Glomerular endothelial cell (primary cell): ENCODE measurements around the gene INPP5D. TPM values are rescaled to one million over a fixed set of nuclear protein-coding genes. Genes with fewer than 3 reads are reported as not detected.
"Not testable (repeated sequence)": the region's sequence is repeated elsewhere in the genome, so short reads cannot be mapped to it uniquely, and the experiment has no call there.

Experiments
- DNase-seq: peaks from one replicate; pipeline ENCODE4 v3.0.0-alpha.2; 2011; ENCODE audit warnings: low read depth, low spot score; ENCODE audit errors: extremely low read depth
- total RNA-seq: library from RNA; depleted of rRNA; stranded (reverse); fragments of >200 nt; gene quantifications from 2 replicates; pipeline ENCODE4 v1.2.3, GENCODE V29; 2015

Gene INPP5D
- total RNA-seq, 1 donor from 2014 or later, result 46.3 TPM

GRCh38 chr2:233112776-233113452, 52.8 kb downstream of the INPP5D start:
- DNase-seq, result no peak

GRCh38 chr2:233114421-233114861, 54.3 kb downstream of the INPP5D start:
- no peak for DNase-seq

GRCh38 chr2:233115121-233115520, 55.0 kb downstream of the INPP5D start:
- DNase-seq, result no peak

- no peak for DNase-seq
Measured at GRCh38 chr2:233115741-233116140, 55.6 kb downstream of the INPP5D start.

- DNase-seq, result no peak
Measured at GRCh38 chr2:233116946-233117345, 56.8 kb downstream of the INPP5D start.

- no peak for DNase-seq
Measured at GRCh38 chr2:233117351-233117750, 57.2 kb downstream of the INPP5D start.

- no peak for DNase-seq
Measured at GRCh38 chr2:233117811-233118647, 57.9 kb downstream of the INPP5D start.

- DNase-seq, result no peak
Measured at GRCh38 chr2:233118648-233119000, 58.5 kb downstream of the INPP5D start.

- no peak for DNase-seq
Measured at GRCh38 chr2:233119123-233119522, 59.0 kb downstream of the INPP5D start.

- no peak for DNase-seq
Measured at GRCh38 chr2:233119806-233120205, 59.7 kb downstream of the INPP5D start.

GRCh38 chr2:233120459-233120858, 60.3 kb downstream of the INPP5D start:
- DNase-seq, result no peak

GRCh38 chr2:233121856-233122255, 61.7 kb downstream of the INPP5D start:
- DNase-seq, result no peak

- no peak for DNase-seq
Measured at GRCh38 chr2:233122541-233122940, 62.4 kb downstream of the INPP5D start.

- DNase-seq, result not testable (repeated sequence)
Measured at GRCh38 chr2:233123576-233123975, 63.4 kb downstream of the INPP5D start.

- no peak for DNase-seq
Measured at GRCh38 chr2:233124421-233125080, 64.4 kb downstream of the INPP5D start.

- no peak for DNase-seq
Measured at GRCh38 chr2:233125455-233126065, 65.4 kb downstream of the INPP5D start.

GRCh38 chr2:233129351-233129978, 69.3 kb downstream of the INPP5D start:
- no peak for DNase-seq

GRCh38 chr2:233130024-233130423, 69.9 kb downstream of the INPP5D start:
- DNase-seq, result no peak

GRCh38 chr2:233130481-233131020, 70.4 kb downstream of the INPP5D start:
- DNase-seq, result no peak

GRCh38 chr2:233131936-233132720, 72.0 kb downstream of the INPP5D start:
- no peak for DNase-seq
